ENCODE results near the gene KAZN.

Gene KAZN

GRCh38 chr1:14715266-14715665, 116.8 kb downstream of the KAZN start:
- DNase-seq (ENCODE audit: low read depth), result no peak

- no peak for DNase-seq (ENCODE audit: low read depth)
These were observed 117.3 kb downstream of the KAZN start for GRCh38 chr1:14715802-14716201.

GRCh38 chr1:14716474-14716873, 118.0 kb downstream of the KAZN start:
- no peak for DNase-seq (ENCODE audit: low read depth)

GRCh38 chr1:14718476-14718875, 120.0 kb downstream of the KAZN start:
- no peak for DNase-seq (ENCODE audit: low read depth)

- DNase-seq (ENCODE audit: low read depth), result no peak
These were observed 124.9 kb downstream of the KAZN start for GRCh38 chr1:14723401-14723800.

GRCh38 chr1:14724246-14724645, 125.8 kb downstream of the KAZN start:
- no peak for DNase-seq (ENCODE audit: low read depth)

GRCh38 chr1:14724678-14725077, 126.2 kb downstream of the KAZN start:
- no peak for DNase-seq (ENCODE audit: low read depth)

GRCh38 chr1:14725238-14725637, 126.8 kb downstream of the KAZN start:
- DNase-seq (ENCODE audit: low read depth), result no peak

GRCh38 chr1:14725695-14726094, 127.2 kb downstream of the KAZN start:
- no peak for DNase-seq (ENCODE audit: low read depth)

- no peak for DNase-seq (ENCODE audit: low read depth)
These were observed 128.1 kb downstream of the KAZN start for GRCh38 chr1:14726606-14727005.

GRCh38 chr1:14728516-14728915, 130.0 kb downstream of the KAZN start:
- DNase-seq (ENCODE audit: low read depth), result no peak

GRCh38 chr1:14732728-14733047, 134.2 kb downstream of the KAZN start:
- DNase-seq (ENCODE audit: low read depth), result no peak

- DNase-seq (ENCODE audit: low read depth), result no peak
These were observed 134.7 kb downstream of the KAZN start for GRCh38 chr1:14733048-14733778.

GRCh38 chr1:14733779-14734140, 135.3 kb downstream of the KAZN start:
- no peak for DNase-seq (ENCODE audit: low read depth)

GRCh38 chr1:14735841-14736240, 137.4 kb downstream of the KAZN start:
- no peak for DNase-seq (ENCODE audit: low read depth)

- DNase-seq (ENCODE audit: low read depth), result no peak
These were observed 139.1 kb downstream of the KAZN start for GRCh38 chr1:14737561-14738094.

- no peak for DNase-seq (ENCODE audit: low read depth)
These were observed 139.8 kb downstream of the KAZN start for GRCh38 chr1:14738235-14738634.

GRCh38 chr1:14738647-14739046, 140.2 kb downstream of the KAZN start:
- DNase-seq (ENCODE audit: low read depth), result no peak

- DNase-seq (ENCODE audit: low read depth), result no peak
These were observed 140.8 kb downstream of the KAZN start for GRCh38 chr1:14739082-14739832.

GRCh38 chr1:14740016-14740415, 141.5 kb downstream of the KAZN start:
- no peak for DNase-seq (ENCODE audit: low read depth)

GRCh38 chr1:14741082-14741481, 142.6 kb downstream of the KAZN start:
- DNase-seq (ENCODE audit: low read depth), result no peak

- DNase-seq (ENCODE audit: low read depth), result no peak
These were observed 143.0 kb downstream of the KAZN start for GRCh38 chr1:14741532-14741931.

GRCh38 chr1:14742181-14742980, 143.9 kb downstream of the KAZN start:
- no peak for DNase-seq (ENCODE audit: low read depth)

Measured in activated T-helper 9 cell treated with anti-CD3 and anti-CD28 coated beads, Interleukin-2, amount 50 U/mL, for 16 hours (primary cell).